ENCODE measurements around the gene CDK9.

CDK9 gene

GRCh38 chr9:127818574-127818973 is 32.7 kb downstream of the CDK9 start:
- no peak for TF ChIP-seq CTCF (IDR thresholded peaks at IDR 0.05; ENCODE audit: borderline replicate concordance, insufficient read depth, low read depth, low read length)
- no peak overlapping the region for H3K4me3 ChIP-seq (ENCODE audit: low read depth, low read length)

- no peak overlapping the region for H3K4me3 ChIP-seq (ENCODE audit: low read depth, low read length)
- TF ChIP-seq CTCF (IDR thresholded peaks at IDR 0.05; ENCODE audit: borderline replicate concordance, insufficient read depth, low read depth, low read length) = no peak
Observed at GRCh38 chr9:127822108-127822507, 36.3 kb downstream of the CDK9 start.

GRCh38 chr9:127825319-127826051 is 39.7 kb downstream of the CDK9 start:
- H3K4me3 ChIP-seq (ENCODE audit: low read depth, low read length) = no peak overlapping the region
- peak; percentile 49 for TF ChIP-seq CTCF (IDR thresholded peaks at IDR 0.05; ENCODE audit: borderline replicate concordance, insufficient read depth, low read depth, low read length)

GRCh38 chr9:127826253-127826913 is 40.5 kb downstream of the CDK9 start:
- no peak for TF ChIP-seq CTCF (IDR thresholded peaks at IDR 0.05; ENCODE audit: borderline replicate concordance, insufficient read depth, low read depth, low read length)
- no peak overlapping the region for H3K4me3 ChIP-seq (ENCODE audit: low read depth, low read length)

GRCh38 chr9:127828262-127829031 is 42.6 kb downstream of the CDK9 start:
- H3K4me3 ChIP-seq (ENCODE audit: low read depth, low read length) = no peak overlapping the region
- no peak for TF ChIP-seq CTCF (IDR thresholded peaks at IDR 0.05; ENCODE audit: borderline replicate concordance, insufficient read depth, low read depth, low read length)

GRCh38 chr9:127829205-127829906 is 43.5 kb downstream of the CDK9 start:
- TF ChIP-seq CTCF (IDR thresholded peaks at IDR 0.05; ENCODE audit: borderline replicate concordance, insufficient read depth, low read depth, low read length) = no peak
- H3K4me3 ChIP-seq (ENCODE audit: low read depth, low read length) = no peak overlapping the region
